Endometrial microvascular endothelial cells (primary cell): ENCODE measurements around the gene SUCLG1. TPM values are rescaled to one million over a fixed set of nuclear protein-coding genes. Genes with fewer than 3 reads are reported as not detected.

Experiments used
- in situ Hi-C: cut with HindIII; loops from 2 replicates; pipeline ENCODE4 v1.10.0; 2017; ENCODE audit warnings: low sequenced_read_pairs, low pct_unique_long_range_greater_than_20kb; ENCODE audit errors: inconsistent ontology term
- total RNA-seq: library from RNA; depleted of rRNA; stranded (reverse); fragments of >200 nt; gene quantifications from one replicate; pipeline ENCODE4 v1.2.3, GENCODE V29; 2015; ENCODE audit errors: inconsistent ontology term

The SUCLG1 gene
- 91.4 TPM for total RNA-seq

- in situ Hi-C loops, result no loop called here
These were observed at the start of gene SUCLG1 for GRCh38 chr2:84459018-84459943. SUCLG1 (minus strand) TSS chr2:84459280; CDS start chr2:84459269, 11 bp downstream.

- in situ Hi-C loops, result no loop called here
These were observed 39.2 kb upstream of the SUCLG1 start for GRCh38 chr2:84498150-84498799.

GRCh38 chr2:84497285-84497684, 38.2 kb upstream of the SUCLG1 start:
- in situ Hi-C loops, result no loop called here

- in situ Hi-C loops, result no loop called here
These were observed 37.3 kb upstream of the SUCLG1 start for GRCh38 chr2:84496386-84496785.

- in situ Hi-C loops, result no loop called here
These were observed 36.6 kb upstream of the SUCLG1 start for GRCh38 chr2:84495539-84496146.

GRCh38 chr2:84494070-84494469, 35.0 kb upstream of the SUCLG1 start:
- in situ Hi-C loops, result no loop called here

GRCh38 chr2:84493514-84493913, 34.4 kb upstream of the SUCLG1 start:
- in situ Hi-C loops, result no loop called here

GRCh38 chr2:84492571-84492970, 33.5 kb upstream of the SUCLG1 start:
- in situ Hi-C loops, result no loop called here

GRCh38 chr2:84491741-84492140, 32.7 kb upstream of the SUCLG1 start:
- in situ Hi-C loops, result no loop called here

GRCh38 chr2:84491256-84491655, 32.2 kb upstream of the SUCLG1 start:
- in situ Hi-C loops, result no loop called here

GRCh38 chr2:84487298-84487996, 28.4 kb upstream of the SUCLG1 start:
- in situ Hi-C loops, result no loop called here

GRCh38 chr2:84486441-84487115, 27.5 kb upstream of the SUCLG1 start:
- in situ Hi-C loops, result no loop called here

- in situ Hi-C loops, result no loop called here
These were observed 24.2 kb upstream of the SUCLG1 start for GRCh38 chr2:84483320-84483719.

- in situ Hi-C loops, result no loop called here
These were observed 23.5 kb upstream of the SUCLG1 start for GRCh38 chr2:84482603-84483002.

GRCh38 chr2:84481702-84482101, 22.6 kb upstream of the SUCLG1 start:
- in situ Hi-C loops, result no loop called here

- in situ Hi-C loops, result no loop called here
These were observed 19.8 kb upstream of the SUCLG1 start for GRCh38 chr2:84478867-84479266.

- in situ Hi-C loops, result no loop called here
These were observed 18.8 kb upstream of the SUCLG1 start for GRCh38 chr2:84477886-84478285.

- in situ Hi-C loops, result no loop called here
These were observed 15.1 kb upstream of the SUCLG1 start for GRCh38 chr2:84474176-84474575.
